ENCODE measurements around the gene MYO1G. TPM values are rescaled to one million over a fixed set of nuclear protein-coding genes. Genes with fewer than 3 reads are reported as not detected.

MYO1G gene
- polyA plus RNA-seq, 2 of the 4 experiments (the other 2 are of a cell fraction) = 0.06 TPM; not detected in 1

DNA sequence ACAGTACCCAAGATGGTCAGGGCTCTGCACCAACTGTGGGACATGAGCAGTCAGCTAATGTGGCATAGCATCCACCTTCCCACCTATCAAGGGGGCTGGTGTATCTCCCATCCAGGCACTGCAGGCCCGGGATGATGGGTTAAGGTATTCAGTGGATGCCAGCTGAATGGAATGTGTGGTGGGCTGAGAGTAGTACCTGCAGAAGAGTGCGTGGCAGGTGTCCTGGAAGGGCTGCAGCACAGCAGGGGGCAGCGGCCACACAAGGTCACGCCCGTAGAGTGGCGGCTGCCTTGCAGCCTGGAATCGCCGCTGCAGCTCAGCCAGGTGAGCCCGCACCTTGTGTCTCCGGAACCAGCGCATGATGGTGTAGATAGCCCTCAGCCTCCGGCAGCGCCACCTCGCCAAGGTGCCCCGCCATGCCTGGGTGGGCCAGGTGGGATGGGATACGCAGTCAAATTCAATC lies 13.3 kb downstream of the MYO1G start:
- POLR2A ChIA-PET = no interaction called here
- CTCF ChIA-PET = interaction anchor here (1.2 to 3.4 kb wide), 6 partner anchors 8 to 171 kb away, joined by 3 to 21 read pairs (median 6); no protein-coding TSS in a partner anchor
- DNase-seq (ENCODE audit: low read depth in 1 of 2, low spot score in 1 of 2) (no peak), ATAC-seq (no peak), FAIRE-seq (no peak)
- TF ChIP-seq MAZ (IDR thresholded peaks at IDR 0.05; ENCODE audit: borderline replicate concordance, low read depth, low read length) = no peak
- TF ChIP-seq, protein P1, sequence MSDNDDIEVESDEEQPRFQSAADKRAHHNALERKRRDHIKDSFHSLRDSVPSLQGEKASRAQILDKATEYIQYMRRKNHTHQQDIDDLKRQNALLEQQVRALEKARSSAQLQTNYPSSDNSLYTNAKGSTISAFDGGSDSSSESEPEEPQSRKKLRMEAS (IDR thresholded peaks at IDR 0.05) = no peak
- Histone ChIP-seq H3K27ac (no peak overlapping the region), H3K4me1 (no peaks in the 10 kb centered on the region), H3K9me3 (no peaks in the 10 kb centered on the region), H3K4me3 (no peak overlapping the region), H3K4me2 (no peak overlapping the region)
- WGBS (ENCODE audit: missing lambda C conversion rate) = 88% methylated on average over 11 of the region's 16 CpGs

DNA sequence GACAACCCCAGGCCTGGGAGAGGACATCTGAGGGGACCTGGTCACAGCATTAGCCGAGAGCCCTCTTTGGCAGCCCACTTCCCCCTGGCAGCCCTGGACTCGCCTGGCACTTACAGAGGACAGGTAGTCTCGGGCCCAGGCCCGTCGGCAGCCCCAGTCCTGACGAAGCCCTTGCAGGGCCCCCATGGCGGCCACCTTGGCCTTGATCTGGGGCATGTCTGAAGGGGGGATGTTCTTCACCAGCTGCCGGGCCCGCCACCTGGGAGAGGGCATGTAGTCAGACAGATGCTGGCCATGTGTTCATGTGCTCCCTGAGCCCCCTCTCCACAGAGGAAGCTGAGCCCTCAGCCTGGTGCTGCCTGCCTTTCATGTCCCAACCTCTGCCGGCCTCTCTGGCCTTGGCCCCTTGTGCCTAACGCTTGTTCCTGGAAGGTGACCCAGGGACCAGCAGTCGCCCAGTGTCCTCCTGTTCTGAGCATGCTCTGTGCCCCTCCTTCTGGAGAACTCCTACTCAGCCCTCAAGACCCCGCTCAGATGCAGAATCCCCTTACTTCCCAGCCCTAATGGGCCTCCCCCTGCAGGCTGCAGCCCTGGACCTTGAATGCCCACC lies 13.9 kb downstream of the MYO1G start:
- WGBS (ENCODE audit: missing lambda C conversion rate) = 80% methylated on average over 6 of the region's 13 CpGs
- FAIRE-seq (no peak), DNase-seq (ENCODE audit: low read depth in 1 of 2, low spot score in 1 of 2) (no peak), ATAC-seq (peak in 1 of 2 experiments; percentile 9; a peak in 2 of 6 replicates)
- Histone ChIP-seq H3K4me2 (no peak overlapping the region), H3K4me3 (no peak overlapping the region), H3K9me3 (no peaks in the 10 kb centered on the region), H3K27ac (no peak overlapping the region), H3K4me1 (no peaks in the 10 kb centered on the region)
- POLR2A ChIA-PET = interaction anchor here (0.6 to 1.5 kb wide), 2 partner anchors 9 to 146 kb away, joined by 3 read pairs; partner anchors contain the start of gene TBRG4
- TF ChIP-seq, protein P2, sequence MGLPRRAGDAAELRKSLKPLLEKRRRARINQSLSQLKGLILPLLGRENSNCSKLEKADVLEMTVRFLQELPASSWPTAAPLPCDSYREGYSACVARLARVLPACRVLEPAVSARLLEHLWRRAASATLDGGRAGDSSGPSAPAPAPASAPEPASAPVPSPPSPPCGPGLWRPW (IDR thresholded peaks at IDR 0.05) = no peak
- TF ChIP-seq POLR2AphosphoS2 (conservative IDR thresholded peaks at IDR 0.05; ENCODE audit: low read length) (no peak), TFCP2L1 (CRISPR knock-in tag; IDR thresholded peaks at IDR 0.05) (no peak), SMC3 (IDR thresholded peaks at IDR 0.05) (no peak), ZC3H11A (IDR thresholded peaks at IDR 0.05) (no peak), BHLHE40 (IDR thresholded peaks at IDR 0.05; ENCODE audit: low read depth, low read length) (no peak), GATA3 (IDR thresholded peaks at IDR 0.05; ENCODE audit: borderline replicate concordance) (no peak), POLR2A (IDR thresholded peaks at IDR 0.05; ENCODE audit: low read length) (no peak), CHD2 (IDR thresholded peaks at IDR 0.05; ENCODE audit: low read length, partially characterized antibody) (no peak), FOSB (CRISPR knock-in tag; IDR thresholded peaks at IDR 0.05) (no peak), HEYL (CRISPR knock-in tag; IDR thresholded peaks at IDR 0.05) (no peak)
- TF ChIP-seq, protein P3, sequence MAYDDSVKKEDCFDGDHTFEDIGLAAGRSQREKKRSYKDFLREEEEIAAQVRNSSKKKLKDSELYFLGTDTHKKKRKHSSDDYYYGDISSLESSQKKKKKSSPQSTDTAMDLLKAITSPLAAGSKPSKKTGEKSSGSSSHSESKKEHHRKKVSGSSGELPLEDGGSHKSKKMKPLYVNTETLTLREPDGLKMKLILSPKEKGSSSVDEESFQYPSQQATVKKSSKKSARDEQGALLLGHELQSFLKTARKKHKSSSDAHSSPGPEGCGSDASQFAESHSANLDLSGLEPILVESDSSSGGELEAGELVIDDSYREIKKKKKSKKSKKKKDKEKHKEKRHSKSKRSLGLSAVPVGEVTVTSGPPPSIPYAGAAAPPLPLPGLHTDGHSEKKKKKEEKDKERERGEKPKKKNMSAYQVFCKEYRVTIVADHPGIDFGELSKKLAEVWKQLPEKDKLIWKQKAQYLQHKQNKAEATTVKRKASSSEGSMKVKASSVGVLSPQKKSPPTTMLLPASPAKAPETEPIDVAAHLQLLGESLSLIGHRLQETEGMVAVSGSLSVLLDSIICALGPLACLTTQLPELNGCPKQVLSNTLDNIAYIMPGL (CRISPR knock-in tag; IDR thresholded peaks at IDR 0.05; ENCODE audit: borderline replicate concordance) = no peak
- TF ChIP-seq, protein P4, sequence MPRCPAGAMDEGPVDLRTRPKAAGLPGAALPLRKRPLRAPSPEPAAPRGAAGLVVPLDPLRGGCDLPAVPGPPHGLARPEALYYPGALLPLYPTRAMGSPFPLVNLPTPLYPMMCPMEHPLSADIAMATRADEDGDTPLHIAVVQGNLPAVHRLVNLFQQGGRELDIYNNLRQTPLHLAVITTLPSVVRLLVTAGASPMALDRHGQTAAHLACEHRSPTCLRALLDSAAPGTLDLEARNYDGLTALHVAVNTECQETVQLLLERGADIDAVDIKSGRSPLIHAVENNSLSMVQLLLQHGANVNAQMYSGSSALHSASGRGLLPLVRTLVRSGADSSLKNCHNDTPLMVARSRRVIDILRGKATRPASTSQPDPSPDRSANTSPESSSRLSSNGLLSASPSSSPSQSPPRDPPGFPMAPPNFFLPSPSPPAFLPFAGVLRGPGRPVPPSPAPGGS (IDR thresholded peaks at IDR 0.05) = no peak
- CTCF ChIA-PET = interaction anchor here (0.9 to 3.4 kb wide), 12 partner anchors 9 to 381 kb away, joined by 3 to 21 read pairs (median 3); no protein-coding TSS in a partner anchor

DNA sequence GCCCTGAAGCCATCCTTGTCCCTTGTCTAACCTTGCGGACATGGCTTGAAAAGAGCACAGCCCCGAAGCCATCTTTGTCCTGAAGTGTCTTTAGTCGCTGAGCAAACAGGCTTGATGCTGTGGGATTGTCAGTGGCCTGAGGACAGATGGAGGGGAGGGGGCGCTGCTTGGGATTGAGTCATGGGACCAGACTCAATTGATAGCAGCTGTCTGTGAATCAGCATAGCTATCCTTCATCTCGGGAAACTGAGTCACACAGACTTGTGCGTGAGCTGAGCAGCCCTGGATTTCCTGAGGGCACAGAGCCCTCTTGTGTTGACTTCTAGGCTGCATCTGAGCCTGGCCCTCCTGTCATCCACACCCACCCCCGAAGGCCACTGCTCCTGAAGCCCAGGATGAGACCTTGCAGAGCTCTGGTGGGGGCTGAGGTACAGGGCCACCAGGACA lies 14.4 kb downstream of the MYO1G start:
- CTCF ChIA-PET = interaction anchor here (0.9 to 3.4 kb wide), 15 partner anchors 9 to 380 kb away, joined by 3 to 21 read pairs (median 3); partner anchors contain the start of gene H2AZ2
- peak in 1 of 2 experiments; percentile 73; a peak in 3 of 6 replicates for ATAC-seq
- DNase-seq (ENCODE audit: low read depth in 1 of 2, low spot score in 1 of 2) = peak; percentile 36 to 42
- Histone ChIP-seq H3K4me1 (no peaks in the 10 kb centered on the region), H3K27ac (no peak overlapping the region), H3K4me2 (no peak overlapping the region), H3K9me3 (no peaks in the 10 kb centered on the region), H3K4me3 (no peak overlapping the region)
- peak; percentile 7 for FAIRE-seq
- 47% methylated on average over 5 of the region's 7 CpGs for WGBS (ENCODE audit: missing lambda C conversion rate)
- POLR2A ChIA-PET = interaction anchor here (0.6 to 1.5 kb wide), 2 partner anchors 9 to 147 kb away, joined by 3 read pairs; partner anchors contain the start of gene TBRG4
- TF ChIP-seq, protein P5, sequence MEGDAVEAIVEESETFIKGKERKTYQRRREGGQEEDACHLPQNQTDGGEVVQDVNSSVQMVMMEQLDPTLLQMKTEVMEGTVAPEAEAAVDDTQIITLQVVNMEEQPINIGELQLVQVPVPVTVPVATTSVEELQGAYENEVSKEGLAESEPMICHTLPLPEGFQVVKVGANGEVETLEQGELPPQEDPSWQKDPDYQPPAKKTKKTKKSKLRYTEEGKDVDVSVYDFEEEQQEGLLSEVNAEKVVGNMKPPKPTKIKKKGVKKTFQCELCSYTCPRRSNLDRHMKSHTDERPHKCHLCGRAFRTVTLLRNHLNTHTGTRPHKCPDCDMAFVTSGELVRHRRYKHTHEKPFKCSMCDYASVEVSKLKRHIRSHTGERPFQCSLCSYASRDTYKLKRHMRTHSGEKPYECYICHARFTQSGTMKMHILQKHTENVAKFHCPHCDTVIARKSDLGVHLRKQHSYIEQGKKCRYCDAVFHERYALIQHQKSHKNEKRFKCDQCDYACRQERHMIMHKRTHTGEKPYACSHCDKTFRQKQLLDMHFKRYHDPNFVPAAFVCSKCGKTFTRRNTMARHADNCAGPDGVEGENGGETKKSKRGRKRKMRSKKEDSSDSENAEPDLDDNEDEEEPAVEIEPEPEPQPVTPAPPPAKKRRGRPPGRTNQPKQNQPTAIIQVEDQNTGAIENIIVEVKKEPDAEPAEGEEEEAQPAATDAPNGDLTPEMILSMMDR (IDR thresholded peaks at IDR 0.05) = peak; percentile 41
- TF ChIP-seq RAD21 (conservative IDR thresholded peaks at IDR 0.05 in 1 of 2, IDR thresholded peaks at IDR 0.05 in 1 of 2) (peak; percentile 53 to 62), SMC3 (IDR thresholded peaks at IDR 0.05) (peak; percentile 24; the same call in 1 of the 3 replicates), RCOR1 (IDR thresholded peaks at IDR 0.05; ENCODE audit: low read depth, low read length) (no peak), POLR2AphosphoS2 (conservative IDR thresholded peaks at IDR 0.05; ENCODE audit: low read length) (no peak)

Data from A549 (cell line).